PFSK-1 (cell line): ENCODE measurements around the gene ADCY2.

Experiments
- FOXP2 ChIP-seq: optimal IDR thresholded peaks from 2 replicates; pipeline ENCODE3; 2011; ENCODE audit warnings: borderline replicate concordance, control low read depth, inconsistent platforms; ENCODE audit not compliant: insufficient read depth; ENCODE audit errors: extremely low read length, extremely low read depth
- POLR2AphosphoS5 ChIP-seq: IDR thresholded peaks from 2 replicates; pipeline ENCODE4 v1.6.1; 2012; ENCODE audit warnings: low read depth, mild to moderate bottlenecking, control low read depth, low read length, moderate library complexity
- SIN3A ChIP-seq: IDR thresholded peaks from 2 replicates; pipeline ENCODE4 v1.6.1; 2012; ENCODE audit warnings: mild to moderate bottlenecking, low read length, moderate library complexity, borderline replicate concordance; ENCODE audit not compliant: insufficient read depth
- TAF1 ChIP-seq: IDR thresholded peaks from 2 replicates; pipeline ENCODE4 v1.6.1; 2012; ENCODE audit warnings: low read length, control low read depth, borderline replicate concordance; ENCODE audit not compliant: insufficient read depth
- TF ChIP-seq, protein P1 (sequence below), 2 experiments: IDR thresholded peaks; 2 replicates each; pipeline versions ENCODE4 v1.6.1 to v1.8.0; 2011 to 2012; ENCODE audit warnings: low read depth in 2 of 2, low read length in 2 of 2, control low read depth in 1 of 2, inconsistent platforms in 1 of 2, mild to moderate bottlenecking in 1 of 2, moderate library complexity in 1 of 2; ENCODE audit not compliant: insufficient read depth in 1 of 2

DNA sequence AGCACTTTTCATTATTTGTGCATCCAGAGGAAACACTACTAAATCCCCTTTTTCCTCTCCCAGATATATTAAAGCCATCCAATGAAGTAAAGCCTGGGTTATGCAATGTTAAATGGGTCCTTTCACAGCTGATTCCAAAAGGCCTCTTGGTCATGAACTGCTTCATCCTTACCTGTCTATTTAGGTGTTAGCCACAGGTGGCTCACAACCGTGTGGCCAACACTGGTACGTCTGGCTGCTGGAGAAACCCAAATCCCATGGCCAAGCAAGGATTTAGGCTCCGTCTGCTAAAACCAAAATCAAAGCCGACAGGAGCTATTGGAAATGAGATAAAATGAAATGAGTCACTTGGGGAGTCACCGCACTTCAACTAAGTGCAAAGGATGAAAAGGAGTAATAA lies 193.9 kb downstream of the ADCY2 start:
- TF ChIP-seq POLR2AphosphoS5 (no peak), SIN3A (no peak), TAF1 (no peak), FOXP2 (no peak)
- TF ChIP-seq, protein P1, sequence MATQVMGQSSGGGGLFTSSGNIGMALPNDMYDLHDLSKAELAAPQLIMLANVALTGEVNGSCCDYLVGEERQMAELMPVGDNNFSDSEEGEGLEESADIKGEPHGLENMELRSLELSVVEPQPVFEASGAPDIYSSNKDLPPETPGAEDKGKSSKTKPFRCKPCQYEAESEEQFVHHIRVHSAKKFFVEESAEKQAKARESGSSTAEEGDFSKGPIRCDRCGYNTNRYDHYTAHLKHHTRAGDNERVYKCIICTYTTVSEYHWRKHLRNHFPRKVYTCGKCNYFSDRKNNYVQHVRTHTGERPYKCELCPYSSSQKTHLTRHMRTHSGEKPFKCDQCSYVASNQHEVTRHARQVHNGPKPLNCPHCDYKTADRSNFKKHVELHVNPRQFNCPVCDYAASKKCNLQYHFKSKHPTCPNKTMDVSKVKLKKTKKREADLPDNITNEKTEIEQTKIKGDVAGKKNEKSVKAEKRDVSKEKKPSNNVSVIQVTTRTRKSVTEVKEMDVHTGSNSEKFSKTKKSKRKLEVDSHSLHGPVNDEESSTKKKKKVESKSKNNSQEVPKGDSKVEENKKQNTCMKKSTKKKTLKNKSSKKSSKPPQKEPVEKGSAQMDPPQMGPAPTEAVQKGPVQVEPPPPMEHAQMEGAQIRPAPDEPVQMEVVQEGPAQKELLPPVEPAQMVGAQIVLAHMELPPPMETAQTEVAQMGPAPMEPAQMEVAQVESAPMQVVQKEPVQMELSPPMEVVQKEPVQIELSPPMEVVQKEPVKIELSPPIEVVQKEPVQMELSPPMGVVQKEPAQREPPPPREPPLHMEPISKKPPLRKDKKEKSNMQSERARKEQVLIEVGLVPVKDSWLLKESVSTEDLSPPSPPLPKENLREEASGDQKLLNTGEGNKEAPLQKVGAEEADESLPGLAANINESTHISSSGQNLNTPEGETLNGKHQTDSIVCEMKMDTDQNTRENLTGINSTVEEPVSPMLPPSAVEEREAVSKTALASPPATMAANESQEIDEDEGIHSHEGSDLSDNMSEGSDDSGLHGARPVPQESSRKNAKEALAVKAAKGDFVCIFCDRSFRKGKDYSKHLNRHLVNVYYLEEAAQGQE (IDR thresholded peaks at IDR 0.05; ENCODE audit: insufficient read depth in 1 of 2, low read depth in 2 of 2, low read length in 2 of 2): no peak
